ENCODE results near the gene KDM5D. TPM values are rescaled to one million over a fixed set of nuclear protein-coding genes. Genes with fewer than 3 reads are reported as not detected.

The KDM5D gene
- polyA plus RNA-seq, 1 experiment = 23.7 TPM

DNA sequence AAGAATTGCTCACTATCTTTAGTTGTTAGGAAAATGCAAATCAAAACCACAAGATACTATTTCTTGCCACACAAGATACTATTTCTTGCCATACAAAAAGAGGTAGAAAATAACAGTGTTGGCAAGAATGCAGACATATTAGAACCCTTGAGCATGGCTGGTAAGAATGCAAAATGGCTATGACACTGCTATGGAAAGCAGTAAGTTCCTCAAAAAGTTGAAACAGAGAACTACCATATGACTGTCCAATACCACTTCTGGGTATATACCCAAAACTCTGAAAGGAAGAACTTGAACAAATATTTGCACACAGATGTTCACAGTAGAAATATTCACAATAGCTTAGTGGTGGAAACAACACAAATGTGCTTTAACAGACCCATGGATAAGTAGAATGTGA is 26.6 kb downstream of the KDM5D start:
- no peak overlapping the region for H3K4me3 ChIP-seq (ENCODE audit: low read depth, low read length)
- POLR2A ChIA-PET = no interaction called here
- no peaks in the 10 kb centered on the region for H3K27me3 ChIP-seq (ENCODE audit: control insufficient read depth, insufficient read depth, low read length)
- no peak for DNase-seq (ENCODE audit: low read depth)
- TF ChIP-seq, protein P1, sequence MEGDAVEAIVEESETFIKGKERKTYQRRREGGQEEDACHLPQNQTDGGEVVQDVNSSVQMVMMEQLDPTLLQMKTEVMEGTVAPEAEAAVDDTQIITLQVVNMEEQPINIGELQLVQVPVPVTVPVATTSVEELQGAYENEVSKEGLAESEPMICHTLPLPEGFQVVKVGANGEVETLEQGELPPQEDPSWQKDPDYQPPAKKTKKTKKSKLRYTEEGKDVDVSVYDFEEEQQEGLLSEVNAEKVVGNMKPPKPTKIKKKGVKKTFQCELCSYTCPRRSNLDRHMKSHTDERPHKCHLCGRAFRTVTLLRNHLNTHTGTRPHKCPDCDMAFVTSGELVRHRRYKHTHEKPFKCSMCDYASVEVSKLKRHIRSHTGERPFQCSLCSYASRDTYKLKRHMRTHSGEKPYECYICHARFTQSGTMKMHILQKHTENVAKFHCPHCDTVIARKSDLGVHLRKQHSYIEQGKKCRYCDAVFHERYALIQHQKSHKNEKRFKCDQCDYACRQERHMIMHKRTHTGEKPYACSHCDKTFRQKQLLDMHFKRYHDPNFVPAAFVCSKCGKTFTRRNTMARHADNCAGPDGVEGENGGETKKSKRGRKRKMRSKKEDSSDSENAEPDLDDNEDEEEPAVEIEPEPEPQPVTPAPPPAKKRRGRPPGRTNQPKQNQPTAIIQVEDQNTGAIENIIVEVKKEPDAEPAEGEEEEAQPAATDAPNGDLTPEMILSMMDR (IDR thresholded peaks at IDR 0.05; ENCODE audit: insufficient read depth, low read depth, low read length) = no peak
- peaks cover 5% of the 10 kb centered on the region for H3K36me3 ChIP-seq (ENCODE audit: control insufficient read depth, insufficient read depth, low read length)
- CTCF ChIA-PET = no interaction called here

DNA sequence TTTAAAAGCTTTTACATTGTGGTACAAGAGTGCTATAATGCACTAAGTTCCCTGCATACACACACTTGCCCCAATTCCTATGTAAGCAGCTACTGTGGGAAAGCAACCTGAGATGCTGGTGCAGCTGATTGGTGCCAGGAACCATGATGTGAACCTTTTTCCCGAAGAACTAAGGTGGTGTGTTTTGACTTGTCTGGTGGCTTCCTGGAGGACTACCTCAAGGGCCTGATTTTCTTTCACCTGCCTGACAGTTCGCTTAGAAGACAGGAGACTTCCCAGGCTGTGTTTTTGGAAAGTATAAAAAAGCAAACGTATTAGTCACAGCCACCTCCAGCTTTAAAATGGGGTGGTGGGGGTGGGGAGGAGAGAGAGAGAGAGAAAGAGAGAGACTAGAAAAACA is 27.4 kb downstream of the KDM5D start:
- ChIA-PET CTCF (no interaction called here), POLR2A (no interaction called here)

DNA sequence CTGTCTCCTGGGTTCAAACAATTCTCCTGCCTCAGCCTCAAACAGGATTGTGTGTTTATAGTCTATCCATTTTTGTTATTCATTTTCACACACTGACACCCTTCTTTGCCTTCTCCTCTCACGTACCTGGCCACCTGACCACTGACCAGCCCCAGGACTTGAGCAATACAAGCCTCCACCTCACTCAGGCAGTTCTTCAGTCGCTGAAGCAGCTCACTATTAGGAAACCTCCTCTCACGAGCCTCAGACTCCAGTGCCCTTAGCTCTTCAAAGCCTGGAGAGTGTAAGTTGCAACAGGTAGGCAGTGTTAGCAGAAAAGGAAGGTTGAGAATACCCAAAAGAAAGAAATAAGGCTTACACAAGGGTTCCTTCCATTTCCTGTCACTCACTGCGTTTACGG is 29.3 kb downstream of the KDM5D start:
- ChIA-PET POLR2A (no interaction called here), CTCF (no interaction called here)
- Histone ChIP-seq H3K4me3 (ENCODE audit: low read depth, low read length) (no peak overlapping the region), H3K27me3 (ENCODE audit: control insufficient read depth, insufficient read depth, low read length) (no peaks in the 10 kb centered on the region), H3K36me3 (ENCODE audit: control insufficient read depth, insufficient read depth, low read length) (peaks cover 4% of the 10 kb centered on the region)
- TF ChIP-seq, protein P1 (IDR thresholded peaks at IDR 0.05; ENCODE audit: insufficient read depth, low read depth, low read length) = no peak
- no peak for DNase-seq (ENCODE audit: low read depth)

More for the DNA sequence above, 27.4 kb downstream of the KDM5D start:
- TF ChIP-seq, protein P1 (IDR thresholded peaks at IDR 0.05; ENCODE audit: insufficient read depth, low read depth, low read length) = no peak
- Histone ChIP-seq H3K27me3 (ENCODE audit: control insufficient read depth, insufficient read depth, low read length) (no peaks in the 10 kb centered on the region), H3K36me3 (ENCODE audit: control insufficient read depth, insufficient read depth, low read length) (peaks cover 5% of the 10 kb centered on the region), H3K4me3 (ENCODE audit: low read depth, low read length) (no peak overlapping the region)
- no peak for DNase-seq (ENCODE audit: low read depth)

DNA sequence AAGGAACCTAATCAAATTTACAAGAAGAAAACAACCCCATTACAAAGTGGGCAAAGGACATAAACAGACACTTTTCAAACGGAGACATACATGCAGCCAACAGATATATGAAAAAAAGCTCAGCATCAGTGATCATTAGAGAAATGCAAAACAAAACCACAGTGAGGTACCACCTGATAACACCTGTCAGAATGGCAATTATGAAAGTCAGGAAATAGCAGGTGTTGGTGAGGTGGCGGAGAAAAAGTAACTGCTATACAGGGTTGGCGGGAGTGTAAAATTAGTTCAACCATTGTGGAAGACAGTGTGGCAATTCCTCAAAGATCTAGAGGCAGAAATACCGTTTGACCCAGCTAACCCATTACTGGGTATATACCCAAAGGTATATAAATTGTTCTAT is 31.1 kb downstream of the KDM5D start:
- TF ChIP-seq, protein P1 (IDR thresholded peaks at IDR 0.05; ENCODE audit: insufficient read depth, low read depth, low read length) = no peak
- ChIA-PET POLR2A (no interaction called here), CTCF (no interaction called here)
- H3K36me3 ChIP-seq (ENCODE audit: control insufficient read depth, insufficient read depth, low read length) = peaks cover 6% of the 10 kb centered on the region
- DNase-seq (ENCODE audit: low read depth) = no peak
- H3K27me3 ChIP-seq (ENCODE audit: control insufficient read depth, insufficient read depth, low read length) = no peaks in the 10 kb centered on the region
- no peak overlapping the region for H3K4me3 ChIP-seq (ENCODE audit: low read depth, low read length)

DNA sequence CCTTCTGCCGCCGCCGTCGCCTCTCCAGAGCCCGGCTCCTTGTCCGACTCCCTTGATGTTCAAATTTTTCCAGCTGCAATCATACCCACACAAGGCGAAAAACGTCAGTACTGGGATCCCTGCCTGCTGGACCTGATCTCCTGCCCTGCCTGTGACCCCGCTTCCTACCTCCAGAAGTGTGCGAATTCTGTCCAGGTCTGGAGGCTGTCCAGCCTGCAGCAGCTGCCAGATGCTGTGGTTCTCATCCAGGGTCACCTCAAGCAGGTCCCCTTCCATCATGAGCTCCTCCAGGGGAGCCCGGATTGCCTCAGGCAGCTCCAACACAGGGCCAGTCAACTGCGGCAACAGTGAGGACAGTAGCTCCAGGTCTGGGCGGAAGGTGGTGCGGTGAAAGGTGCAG is 38.3 kb downstream of the KDM5D start:
- TF ChIP-seq, protein P1 (IDR thresholded peaks at IDR 0.05; ENCODE audit: insufficient read depth, low read depth, low read length) = no peak
- ChIA-PET POLR2A (no interaction called here), CTCF (interaction anchor here (1.0 kb wide), 1 partner anchor 24 kb away, joined by 3 read pairs; no protein-coding TSS in a partner anchor)
- no peak for DNase-seq (ENCODE audit: low read depth)
- Histone ChIP-seq H3K36me3 (ENCODE audit: control insufficient read depth, insufficient read depth, low read length) (peaks cover 10% of the 10 kb centered on the region), H3K4me3 (ENCODE audit: low read depth, low read length) (no peak overlapping the region), H3K27me3 (ENCODE audit: control insufficient read depth, insufficient read depth, low read length) (no peaks in the 10 kb centered on the region)
